Measurements from ENCODE around the gene SEC24D. TPM values are rescaled to one million over a fixed set of nuclear protein-coding genes. Genes with fewer than 3 reads are reported as not detected.

SEC24D gene
- total RNA-seq, 1 donor from 2014 or later, result 48.1 TPM

DNA sequence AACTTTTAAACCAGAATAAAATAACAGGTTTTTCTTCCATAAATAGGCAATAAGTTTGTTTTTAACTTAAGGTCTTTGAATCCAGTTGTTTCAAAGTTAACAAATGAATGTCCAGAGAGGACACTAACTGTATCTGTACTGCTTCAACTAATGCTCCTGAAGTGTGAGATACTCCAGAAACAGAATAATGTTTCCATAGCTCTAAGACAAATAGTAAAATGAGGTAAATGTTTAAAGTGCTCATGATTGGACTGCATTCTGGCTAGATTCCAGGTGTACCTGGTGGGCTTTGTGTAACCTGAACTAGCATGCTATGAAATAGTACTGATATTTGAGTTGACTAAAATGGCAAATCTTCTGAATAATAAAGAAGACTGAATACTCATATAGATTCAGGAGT, 99.0 kb downstream of the SEC24D start:
- Histone ChIP-seq H3K9me3 (no peaks in the 10 kb centered on the region), H3K27me3 (no peaks in the 10 kb centered on the region), H3K4me1 (no peaks in the 10 kb centered on the region), H3K27ac (no peak overlapping the region), H3K36me3 (peaks cover 87% of the 10 kb centered on the region), H3K4me3 (no peak overlapping the region)
- intact Hi-C loops (cut with DNase I), result no loop called here
- TF ChIP-seq, protein P1, sequence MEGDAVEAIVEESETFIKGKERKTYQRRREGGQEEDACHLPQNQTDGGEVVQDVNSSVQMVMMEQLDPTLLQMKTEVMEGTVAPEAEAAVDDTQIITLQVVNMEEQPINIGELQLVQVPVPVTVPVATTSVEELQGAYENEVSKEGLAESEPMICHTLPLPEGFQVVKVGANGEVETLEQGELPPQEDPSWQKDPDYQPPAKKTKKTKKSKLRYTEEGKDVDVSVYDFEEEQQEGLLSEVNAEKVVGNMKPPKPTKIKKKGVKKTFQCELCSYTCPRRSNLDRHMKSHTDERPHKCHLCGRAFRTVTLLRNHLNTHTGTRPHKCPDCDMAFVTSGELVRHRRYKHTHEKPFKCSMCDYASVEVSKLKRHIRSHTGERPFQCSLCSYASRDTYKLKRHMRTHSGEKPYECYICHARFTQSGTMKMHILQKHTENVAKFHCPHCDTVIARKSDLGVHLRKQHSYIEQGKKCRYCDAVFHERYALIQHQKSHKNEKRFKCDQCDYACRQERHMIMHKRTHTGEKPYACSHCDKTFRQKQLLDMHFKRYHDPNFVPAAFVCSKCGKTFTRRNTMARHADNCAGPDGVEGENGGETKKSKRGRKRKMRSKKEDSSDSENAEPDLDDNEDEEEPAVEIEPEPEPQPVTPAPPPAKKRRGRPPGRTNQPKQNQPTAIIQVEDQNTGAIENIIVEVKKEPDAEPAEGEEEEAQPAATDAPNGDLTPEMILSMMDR (IDR thresholded peaks at IDR 0.05), result no peak
- ATAC-seq (no peak), DNase-seq (no peak)

DNA sequence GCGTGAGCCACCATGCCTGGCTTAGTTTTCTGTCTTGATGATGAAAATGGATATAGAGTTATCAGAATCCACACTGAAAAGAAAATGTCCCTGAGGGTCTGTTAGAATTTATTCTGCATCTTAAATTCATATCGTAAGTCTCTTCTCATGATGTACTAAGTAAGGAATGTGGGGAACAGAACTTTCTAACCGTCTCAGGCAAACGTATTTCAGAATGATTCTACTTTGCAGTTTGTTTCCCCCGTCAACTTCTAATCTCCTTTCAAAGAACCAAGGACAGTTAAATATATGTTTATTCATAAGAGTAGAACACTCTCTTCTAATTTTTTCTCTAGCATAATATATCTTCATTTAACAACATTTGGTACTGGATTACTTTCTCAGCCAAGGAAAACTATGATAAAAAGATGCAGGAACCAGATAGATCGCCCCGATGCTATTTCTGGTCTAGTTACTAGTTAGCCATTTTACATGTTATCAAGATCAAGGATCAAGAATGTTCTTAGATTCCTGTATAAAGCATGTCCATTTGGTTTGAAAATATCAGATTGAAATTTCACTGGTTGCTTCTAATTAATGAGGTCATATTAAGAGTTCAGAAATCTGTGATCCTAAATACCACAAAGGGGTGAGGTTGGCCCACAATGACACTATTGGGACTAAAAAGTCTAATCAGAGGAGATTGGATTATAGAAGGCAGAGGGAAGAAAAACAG, 101.3 kb downstream of the SEC24D start:
- intact Hi-C loops (cut with DNase I), result no loop called here
- H3K36me3 ChIP-seq, result peaks cover 100% of the 10 kb centered on the region
- no peak for ATAC-seq
- H3K4me3 ChIP-seq, result no peak overlapping the region
- no peak for DNase-seq
- H3K4me1 ChIP-seq, result no peaks in the 10 kb centered on the region
- TF ChIP-seq, protein P1 (IDR thresholded peaks at IDR 0.05), result no peak
- no peaks in the 10 kb centered on the region for H3K9me3 ChIP-seq
- H3K27ac ChIP-seq, result no peak overlapping the region
- no peaks in the 10 kb centered on the region for H3K27me3 ChIP-seq

DNA sequence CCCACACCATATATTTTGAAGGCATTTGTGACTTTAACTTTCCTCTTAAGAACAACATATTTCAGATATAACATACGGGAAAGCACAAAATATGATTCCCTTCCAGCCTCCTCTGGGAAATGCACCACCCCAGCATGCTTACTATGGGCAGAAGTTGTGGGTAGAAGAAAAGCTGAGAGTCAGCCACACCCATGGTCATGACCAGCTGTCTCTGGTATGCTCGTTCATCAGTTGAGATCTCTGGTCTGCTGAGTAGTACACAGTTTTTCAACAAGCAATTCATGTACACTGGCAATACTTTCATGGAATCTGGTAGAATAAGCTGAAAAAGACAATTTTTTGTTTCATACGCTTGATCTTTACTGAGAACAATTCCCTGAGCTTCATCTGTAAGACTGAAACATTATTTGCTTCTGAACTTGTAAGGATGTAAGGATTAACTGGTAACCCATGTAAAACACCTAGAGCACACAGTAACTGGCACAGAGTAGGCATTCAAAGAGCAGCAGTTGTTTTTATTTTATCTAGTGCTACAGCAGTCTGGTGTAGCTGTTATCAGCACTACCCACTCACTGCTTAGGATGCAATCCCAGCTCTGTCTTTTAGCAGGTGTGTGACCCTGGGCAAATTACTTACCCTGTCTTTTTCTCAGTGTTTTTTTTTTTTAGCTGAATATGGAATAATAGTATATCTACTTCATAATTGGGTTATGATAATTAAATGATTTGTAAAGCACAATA, 103.2 kb downstream of the SEC24D start:
- no peak for DNase-seq
- H3K27me3 ChIP-seq, result no peaks in the 10 kb centered on the region
- ATAC-seq, result no peak
- H3K27ac ChIP-seq, result no peak overlapping the region
- TF ChIP-seq, protein P1 (IDR thresholded peaks at IDR 0.05), result no peak
- H3K9me3 ChIP-seq, result no peaks in the 10 kb centered on the region
- no peaks in the 10 kb centered on the region for H3K4me1 ChIP-seq
- no peak overlapping the region for H3K4me3 ChIP-seq
- intact Hi-C loops (cut with DNase I), result no loop called here
- peaks cover 100% of the 10 kb centered on the region for H3K36me3 ChIP-seq

DNA sequence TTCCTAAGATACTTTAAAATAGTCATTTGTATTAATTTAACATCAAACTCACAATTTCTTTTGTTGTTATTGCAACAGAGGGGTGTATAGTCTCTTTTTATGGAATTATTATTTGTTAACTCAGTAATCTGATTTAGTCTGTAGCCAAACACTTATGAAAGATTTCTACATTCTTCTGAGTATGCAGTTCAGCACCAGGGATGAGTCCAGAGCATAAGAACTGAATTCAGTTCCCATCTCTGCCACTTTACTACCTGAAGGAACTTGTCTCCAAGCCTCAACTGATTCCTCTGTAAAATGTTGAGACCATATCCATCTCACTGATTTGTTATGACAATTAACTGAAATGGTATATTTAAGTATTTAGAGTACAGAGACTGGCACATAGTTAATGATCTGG, 105.2 kb downstream of the SEC24D start:
- DNase-seq (no peak), ATAC-seq (no peak)
- intact Hi-C loops (cut with DNase I), result no loop called here
- Histone ChIP-seq H3K36me3 (peaks cover 100% of the 10 kb centered on the region), H3K4me1 (no peaks in the 10 kb centered on the region), H3K4me3 (no peak overlapping the region), H3K9me3 (no peaks in the 10 kb centered on the region), H3K27ac (no peak overlapping the region), H3K27me3 (no peaks in the 10 kb centered on the region)
- TF ChIP-seq, protein P1 (IDR thresholded peaks at IDR 0.05), result no peak

DNA sequence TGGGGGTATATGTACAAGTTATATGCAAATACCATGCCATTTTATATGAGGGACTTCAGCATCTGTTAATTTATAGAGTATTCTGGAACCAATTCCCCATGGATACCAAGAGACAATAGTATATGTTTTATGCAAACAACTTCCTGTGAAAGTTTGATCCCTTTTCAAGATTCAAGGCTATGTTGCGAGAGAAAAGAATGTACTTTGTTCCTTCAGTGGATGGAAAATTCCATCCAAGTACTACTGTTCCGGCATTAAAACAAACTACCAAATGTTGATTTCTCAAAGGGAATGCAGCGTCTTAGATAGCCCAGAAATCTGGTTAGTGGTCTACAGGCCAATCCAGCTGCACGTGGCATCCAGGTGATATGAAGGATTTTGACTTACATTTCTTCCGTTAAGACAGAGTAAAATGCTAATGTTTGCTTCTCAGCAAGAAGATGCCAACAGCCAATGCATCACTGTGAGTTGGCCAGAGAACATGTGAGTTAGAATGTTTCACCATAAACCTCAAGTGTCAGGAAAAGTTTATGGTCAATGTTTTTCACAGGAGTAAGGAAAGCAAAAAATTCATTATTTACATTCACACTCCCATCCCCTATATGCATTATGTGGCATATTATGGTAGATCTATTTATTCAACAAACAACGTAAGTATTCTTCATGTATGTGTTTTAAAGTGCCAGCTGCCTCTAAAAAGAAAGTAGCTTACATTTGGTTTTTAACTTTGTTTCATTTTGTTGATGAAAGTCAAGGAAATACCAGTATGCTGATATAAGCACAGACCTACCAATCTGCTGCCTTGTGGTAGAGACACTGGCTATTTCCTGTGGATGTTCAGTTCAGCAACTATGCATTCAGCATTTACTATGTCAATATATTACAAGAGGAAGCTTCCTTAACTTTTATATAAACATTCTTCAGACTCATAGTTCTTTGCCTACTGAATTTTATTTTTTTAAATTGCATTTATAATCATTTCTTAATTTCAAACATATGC, 106.3 kb downstream of the SEC24D start:
- Histone ChIP-seq H3K27me3 (no peaks in the 10 kb centered on the region), H3K27ac (no peak overlapping the region), H3K4me1 (no peaks in the 10 kb centered on the region), H3K4me3 (no peak overlapping the region), H3K9me3 (no peaks in the 10 kb centered on the region), H3K36me3 (peaks cover 100% of the 10 kb centered on the region)
- TF ChIP-seq, protein P1 (IDR thresholded peaks at IDR 0.05), result no peak
- DNase-seq, result no peak
- intact Hi-C loops (cut with DNase I), result no loop called here
- no peak for ATAC-seq

Measured in upper lobe of right lung (tissue), 1 donor.